ENCODE measurements around the gene B2M.
"Not testable (repeated sequence)": the region's sequence is repeated elsewhere in the genome, so short reads cannot be mapped to it uniquely, and the experiment has no call there.

B2M gene

GRCh38 chr15:44711096-44711742, at the start of gene B2M, which contains the start of gene PATL2:
Gene B2M (plus strand): TSS chr15:44711517. CDS start chr15:44711547, 30 bp downstream.
Gene PATL2 (minus strand): TSS chr15:44711323. CDS start chr15:44676490, 34,833 bp downstream.
- peak; percentile 95 for DNase-seq

GRCh38 chr15:44661576-44661975, 49.7 kb upstream of the B2M start:
- DNase-seq: no peak

GRCh38 chr15:44662478-44663409, 48.6 kb upstream of the B2M start:
- peak; percentile 88 for DNase-seq

- peak; percentile 96 for DNase-seq
Measured at GRCh38 chr15:44663410-44664308, 47.7 kb upstream of the B2M start, which contains the start of gene SPG11. Gene SPG11 (minus strand): TSS chr15:44663662. CDS start chr15:44663647, 15 bp downstream.

- DNase-seq: no peak
Measured at GRCh38 chr15:44666210-44667038, 44.9 kb upstream of the B2M start.

- no peak for DNase-seq
Measured at GRCh38 chr15:44667039-44667360, 44.3 kb upstream of the B2M start.

- DNase-seq: peak; percentile 53
Measured at GRCh38 chr15:44668921-44669320, 42.4 kb upstream of the B2M start.

GRCh38 chr15:44670087-44670950, 41.0 kb upstream of the B2M start:
- DNase-seq: no peak

- no peak for DNase-seq
Measured at GRCh38 chr15:44673639-44674038, 37.7 kb upstream of the B2M start.

GRCh38 chr15:44675911-44676310, 35.4 kb upstream of the B2M start:
- no peak for DNase-seq

- DNase-seq: peak; percentile 44
Measured at GRCh38 chr15:44676676-44677075, 34.6 kb upstream of the B2M start.

GRCh38 chr15:44682211-44682610, 29.1 kb upstream of the B2M start:
- no peak for DNase-seq

GRCh38 chr15:44682809-44683682, 28.3 kb upstream of the B2M start:
- peak; percentile 91 for DNase-seq

GRCh38 chr15:44689318-44689717, 22.0 kb upstream of the B2M start:
- not testable (repeated sequence) for DNase-seq

- peak; percentile 60 for DNase-seq
Measured at GRCh38 chr15:44690245-44690644, 21.1 kb upstream of the B2M start.

- DNase-seq: no peak
Measured at GRCh38 chr15:44692659-44693058, 18.7 kb upstream of the B2M start.

- DNase-seq: no peak
Measured at GRCh38 chr15:44694416-44694815, 16.9 kb upstream of the B2M start.

- no peak for DNase-seq
Measured at GRCh38 chr15:44695294-44695693, 16.0 kb upstream of the B2M start.

- DNase-seq: no peak
Measured at GRCh38 chr15:44697014-44697413, 14.3 kb upstream of the B2M start.

- DNase-seq: no peak
Measured at GRCh38 chr15:44698641-44699040, 12.7 kb upstream of the B2M start.

Measured in CD4-positive, alpha-beta T cell treated with Interleukin-6 for 4 hours (primary cell).